Hematopoietic multipotent progenitor cell treated with erythropoietin and hydrocortisone succinate and interleukin-3 and kit ligand, for 8 days (in vitro differentiated cells): ENCODE measurements around the gene ETFA.

Experiments used
- DNase-seq: peaks from one replicate; pipeline ENCODE4 v3.0.0-alpha.2; 2015

The ETFA gene

DNA sequence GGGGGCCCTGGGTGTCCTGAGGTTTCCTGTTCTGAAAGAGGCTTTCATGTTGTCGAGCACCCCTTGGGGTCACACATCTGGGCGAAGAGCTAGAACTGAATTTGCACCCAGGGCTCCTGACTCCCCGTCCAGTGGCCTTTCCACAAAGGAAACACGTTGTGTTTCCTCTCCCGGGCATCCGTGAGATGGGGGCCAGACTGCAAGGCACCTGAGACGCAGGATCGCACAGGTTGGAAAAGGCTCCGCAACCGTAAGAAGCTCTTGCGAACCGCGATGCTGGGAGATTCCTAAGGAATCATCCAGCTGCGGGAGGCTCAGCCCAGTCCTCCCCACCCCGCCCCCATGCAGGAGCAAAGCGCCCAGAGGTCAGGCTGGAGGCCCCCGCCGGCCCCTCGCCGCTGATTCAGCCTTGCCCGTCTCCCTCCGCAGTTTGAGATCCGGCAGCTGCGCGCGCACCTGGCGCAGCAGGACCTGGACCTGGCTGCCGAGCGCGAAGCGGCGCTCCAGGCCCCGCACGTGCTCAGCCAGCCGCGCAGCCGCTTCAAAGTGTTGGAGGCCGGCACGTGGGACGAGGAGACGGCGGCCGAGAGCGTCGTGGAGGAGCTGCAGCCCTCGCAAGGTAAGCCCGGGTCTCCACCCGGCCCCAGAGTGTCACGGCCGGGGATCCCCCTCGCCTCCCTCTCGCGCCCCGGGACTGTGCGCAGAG lies 119.6 kb downstream of the ETFA start:
- DNase-seq: no peak

GRCh38 chr15:76190751-76191538 lies 120.3 kb downstream of the ETFA start:
- peak; percentile 71 for DNase-seq

DNA sequence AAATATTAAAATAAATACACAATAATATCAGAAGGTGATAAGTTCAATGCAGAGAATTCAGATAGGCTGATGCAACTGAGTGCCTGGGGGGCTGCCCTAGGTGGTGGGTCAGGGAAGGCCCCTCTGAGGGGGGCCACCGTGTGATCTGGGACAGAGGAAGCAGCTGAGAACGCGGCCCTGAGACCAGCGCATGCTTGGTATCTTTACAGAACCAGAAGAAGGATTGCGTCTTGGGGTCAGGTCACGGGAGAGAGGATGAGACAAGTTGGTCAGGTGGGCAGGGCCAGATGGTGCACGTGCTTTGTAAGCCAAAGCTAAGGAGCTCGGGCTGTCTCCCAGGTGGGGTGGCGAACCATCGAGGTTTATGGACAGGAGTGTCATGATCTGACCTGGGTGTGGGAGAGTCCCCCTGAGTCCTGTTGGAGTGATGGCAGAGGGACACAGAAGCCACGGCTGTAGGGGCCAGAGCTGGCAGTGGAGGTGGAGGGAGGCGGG lies 121.2 kb downstream of the ETFA start:
- DNase-seq: no peak

DNA sequence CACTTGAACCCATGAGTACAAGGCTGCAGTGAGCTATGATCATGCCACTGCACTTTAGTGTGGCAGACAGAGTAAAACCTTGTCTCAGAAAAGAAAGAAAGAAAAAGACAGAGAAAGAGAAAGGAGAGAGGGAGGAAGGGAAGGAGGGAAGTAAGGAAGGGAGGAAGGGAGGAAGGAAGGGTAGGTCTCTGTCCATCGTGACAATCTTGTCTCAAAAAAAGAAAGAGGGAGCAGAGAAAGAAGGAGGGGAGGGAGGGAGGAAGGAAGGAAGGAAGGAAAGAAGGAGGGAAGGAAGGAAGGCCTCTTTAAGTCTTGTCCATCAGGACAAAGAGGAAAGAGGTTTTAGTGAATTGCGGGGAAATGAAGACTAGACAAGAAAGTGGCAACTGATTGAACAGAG lies 122.2 kb downstream of the ETFA start:
- no peak for DNase-seq

DNA sequence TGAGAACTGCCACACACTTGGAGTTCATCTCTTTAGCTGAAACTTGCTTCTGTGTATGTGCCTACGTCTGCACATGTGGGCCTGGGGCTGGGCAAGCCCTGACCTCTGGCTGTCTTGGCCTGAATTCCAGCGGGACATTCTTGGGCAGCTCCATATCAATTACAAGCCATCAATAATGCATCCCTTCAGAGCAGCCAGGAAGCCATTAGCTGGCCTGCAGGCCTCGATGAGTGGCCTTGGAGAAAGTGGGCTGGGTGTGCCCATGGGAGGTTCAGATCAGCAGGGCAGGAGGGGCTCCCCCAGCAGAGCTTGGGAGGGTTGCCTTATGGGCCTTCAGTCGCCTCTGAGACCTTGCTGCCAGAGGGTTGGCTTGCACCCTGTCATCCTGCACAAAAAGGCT lies 124.1 kb downstream of the ETFA start:
- DNase-seq: no peak

- DNase-seq: peak; percentile 73
Observed at GRCh38 chr15:76185716-76186115, 125.6 kb downstream of the ETFA start.

- no peak for DNase-seq
Observed at GRCh38 chr15:76184650-76185035, 126.6 kb downstream of the ETFA start.

DNA sequence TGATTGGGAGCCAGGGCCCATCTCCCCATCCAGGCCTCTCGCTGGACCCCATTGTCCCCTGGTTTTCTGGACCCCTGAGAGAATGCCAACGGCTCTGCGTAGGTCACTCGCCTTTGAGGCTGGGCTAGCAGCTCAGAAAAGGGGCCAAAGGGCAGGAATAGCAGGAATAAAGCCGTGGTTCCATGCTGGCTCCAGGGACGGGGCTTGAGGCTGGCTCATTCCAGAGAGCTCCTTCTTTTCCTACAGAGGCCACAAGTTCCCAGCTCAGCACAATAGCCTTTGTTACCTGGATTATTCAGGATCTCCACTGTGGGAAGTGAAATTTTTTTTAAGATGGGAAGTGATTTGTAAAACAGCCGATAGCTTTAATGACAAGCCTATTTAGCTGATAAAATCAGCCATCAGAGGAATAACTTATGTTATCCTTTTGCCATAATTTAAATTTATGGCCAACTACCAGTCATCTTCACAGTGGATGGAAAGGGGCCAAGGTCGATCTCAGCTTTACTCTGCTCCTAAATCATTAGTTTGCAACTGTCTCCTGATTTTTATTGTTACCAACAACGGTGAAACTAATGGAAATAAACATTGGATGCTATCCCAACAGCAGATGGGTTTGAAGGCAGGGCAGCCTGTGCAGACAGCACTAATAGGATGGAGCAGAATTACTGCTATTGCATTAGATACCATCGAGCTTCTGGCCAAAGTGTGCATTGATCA lies 127.2 kb downstream of the ETFA start:
- no peak for DNase-seq

DNA sequence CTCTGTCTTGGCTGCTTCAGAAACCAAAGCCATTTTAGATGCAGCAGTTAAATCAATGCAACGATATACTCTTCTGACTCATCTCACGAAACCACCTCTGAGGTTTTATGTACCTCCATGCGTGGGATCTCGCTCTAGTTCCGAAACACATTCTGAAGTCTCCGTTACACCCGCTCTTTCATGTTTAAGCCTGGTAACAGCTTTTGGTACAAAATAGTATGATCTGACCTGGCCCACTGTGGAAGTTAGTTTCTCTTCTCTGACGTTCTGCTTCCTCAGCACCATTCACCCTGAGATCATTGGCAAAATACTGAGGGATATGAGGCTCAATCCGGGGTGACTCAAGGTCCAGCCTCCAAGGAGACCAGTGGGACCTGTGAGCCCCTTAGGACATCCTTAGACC lies 129.6 kb downstream of the ETFA start:
- no peak for DNase-seq

DNA sequence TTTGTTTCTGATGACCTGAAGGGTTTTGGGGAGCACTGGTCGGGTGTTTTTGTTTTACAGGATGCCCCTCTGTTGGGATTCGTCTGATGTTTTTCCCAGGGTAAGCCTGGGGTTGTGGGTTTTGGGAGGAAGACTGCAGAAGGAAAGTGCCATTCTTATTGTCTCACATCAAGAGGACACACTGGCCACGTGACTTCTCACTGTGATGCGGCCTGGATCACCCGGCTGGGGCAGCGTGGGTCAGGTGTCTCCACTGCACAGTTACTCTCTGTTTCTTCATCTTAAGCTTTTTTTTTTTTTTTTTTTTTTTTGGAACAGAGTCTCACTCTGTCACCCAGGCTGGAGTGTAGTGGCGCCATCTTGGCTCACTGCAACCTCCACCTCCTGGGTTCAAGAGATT lies 130.9 kb downstream of the ETFA start:
- DNase-seq: no peak

DNA sequence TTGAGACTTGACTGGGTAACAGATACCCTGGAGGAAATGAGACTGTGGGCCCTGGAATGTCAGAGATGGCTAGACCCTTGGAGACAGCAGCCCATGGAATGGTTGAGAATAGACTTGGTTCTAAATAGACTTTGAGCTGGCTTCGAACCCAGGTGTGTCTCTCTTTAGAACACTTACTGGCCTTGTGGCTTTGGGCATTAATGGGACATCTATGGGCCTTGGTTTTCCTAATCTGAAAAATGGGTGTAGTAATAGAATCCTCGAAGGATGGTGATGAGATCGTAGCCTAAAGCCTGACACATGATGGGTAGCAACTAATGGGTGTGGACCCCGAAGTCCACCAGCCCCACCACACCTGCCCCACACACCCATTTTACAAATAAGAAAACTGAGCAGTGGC lies 132.2 kb downstream of the ETFA start:
- no peak for DNase-seq

GRCh38 chr15:76178296-76179000 lies 132.8 kb downstream of the ETFA start:
- DNase-seq: no peak

- no peak for DNase-seq
Observed at GRCh38 chr15:76177491-76178040, 133.7 kb downstream of the ETFA start.

GRCh38 chr15:76176487-76177085 lies 134.7 kb downstream of the ETFA start:
- DNase-seq: no peak

- DNase-seq: no peak
Observed at GRCh38 chr15:76176059-76176458, 135.2 kb downstream of the ETFA start.

- no peak for DNase-seq
Observed at GRCh38 chr15:76175442-76175841, 135.8 kb downstream of the ETFA start.

DNA sequence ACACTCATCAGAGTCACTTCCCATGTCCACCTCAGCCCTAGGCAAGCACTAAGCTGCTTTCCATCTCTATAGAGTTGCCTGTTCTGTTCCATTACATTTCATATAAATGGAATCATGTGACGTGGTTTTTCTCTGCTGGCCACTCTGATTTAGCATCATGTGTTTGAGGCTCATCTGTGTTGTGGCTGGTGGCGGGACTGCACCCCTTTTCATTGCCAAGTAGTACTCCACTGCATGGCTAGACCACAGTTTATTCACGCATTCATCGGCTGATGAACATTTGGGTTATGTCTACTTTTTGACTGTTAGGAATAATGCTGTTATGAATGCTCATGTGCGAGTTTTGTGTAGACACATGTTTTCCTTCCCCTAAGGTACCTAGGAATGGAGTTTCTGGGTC lies 136.6 kb downstream of the ETFA start:
- no peak for DNase-seq

DNA sequence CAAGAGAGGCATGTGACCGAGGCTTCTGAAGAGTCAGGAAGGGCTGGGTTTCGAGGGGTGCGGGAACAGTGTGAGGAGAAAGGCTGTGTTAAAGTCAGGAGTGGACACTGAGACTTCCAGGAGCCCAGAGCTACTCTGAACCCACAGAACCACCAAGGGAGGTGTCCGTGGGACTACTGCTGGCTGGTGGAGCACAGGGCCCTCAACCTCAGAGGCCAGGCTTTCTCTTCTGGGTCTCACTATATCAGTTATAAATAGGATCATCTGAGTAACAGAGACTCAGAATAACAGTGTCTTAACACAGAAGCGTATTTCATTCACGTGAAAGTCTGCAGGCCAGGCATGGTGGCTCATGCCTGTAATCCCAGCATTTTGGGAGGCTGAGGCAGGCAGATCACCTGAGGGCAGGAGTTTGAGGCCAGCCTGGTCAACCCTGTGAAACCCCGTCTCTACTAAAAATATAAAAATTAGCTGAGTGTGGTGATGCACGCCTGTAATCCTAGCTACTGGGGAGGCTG lies 137.9 kb downstream of the ETFA start:
- DNase-seq: no peak

GRCh38 chr15:76172782-76173181 lies 138.5 kb downstream of the ETFA start:
- no peak for DNase-seq

GRCh38 chr15:76169911-76170800 lies 141.1 kb downstream of the ETFA start:
- no peak for DNase-seq

DNA sequence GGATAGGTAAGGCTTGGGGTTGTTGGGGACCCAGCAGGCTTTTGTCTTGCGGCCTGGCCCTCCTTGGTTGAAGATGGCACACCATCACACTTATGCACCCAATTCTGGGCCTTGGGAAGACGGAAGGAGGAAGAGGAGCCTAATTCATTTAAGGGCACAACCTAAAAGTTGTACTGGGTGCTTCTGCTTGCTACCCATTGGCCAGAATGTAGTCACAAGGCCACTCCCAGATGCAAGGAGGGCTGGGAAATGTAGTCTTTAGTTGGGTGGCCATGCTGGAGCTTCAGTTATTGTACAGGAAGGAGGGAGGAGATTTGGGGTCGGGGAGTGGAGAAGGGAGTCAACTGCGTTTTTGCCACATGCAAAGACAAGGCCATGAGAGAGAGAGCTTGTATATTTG lies 142.3 kb downstream of the ETFA start:
- DNase-seq: peak; percentile 43
